ENCODE results near the gene ABCA9.

The ABCA9 gene, protein sequence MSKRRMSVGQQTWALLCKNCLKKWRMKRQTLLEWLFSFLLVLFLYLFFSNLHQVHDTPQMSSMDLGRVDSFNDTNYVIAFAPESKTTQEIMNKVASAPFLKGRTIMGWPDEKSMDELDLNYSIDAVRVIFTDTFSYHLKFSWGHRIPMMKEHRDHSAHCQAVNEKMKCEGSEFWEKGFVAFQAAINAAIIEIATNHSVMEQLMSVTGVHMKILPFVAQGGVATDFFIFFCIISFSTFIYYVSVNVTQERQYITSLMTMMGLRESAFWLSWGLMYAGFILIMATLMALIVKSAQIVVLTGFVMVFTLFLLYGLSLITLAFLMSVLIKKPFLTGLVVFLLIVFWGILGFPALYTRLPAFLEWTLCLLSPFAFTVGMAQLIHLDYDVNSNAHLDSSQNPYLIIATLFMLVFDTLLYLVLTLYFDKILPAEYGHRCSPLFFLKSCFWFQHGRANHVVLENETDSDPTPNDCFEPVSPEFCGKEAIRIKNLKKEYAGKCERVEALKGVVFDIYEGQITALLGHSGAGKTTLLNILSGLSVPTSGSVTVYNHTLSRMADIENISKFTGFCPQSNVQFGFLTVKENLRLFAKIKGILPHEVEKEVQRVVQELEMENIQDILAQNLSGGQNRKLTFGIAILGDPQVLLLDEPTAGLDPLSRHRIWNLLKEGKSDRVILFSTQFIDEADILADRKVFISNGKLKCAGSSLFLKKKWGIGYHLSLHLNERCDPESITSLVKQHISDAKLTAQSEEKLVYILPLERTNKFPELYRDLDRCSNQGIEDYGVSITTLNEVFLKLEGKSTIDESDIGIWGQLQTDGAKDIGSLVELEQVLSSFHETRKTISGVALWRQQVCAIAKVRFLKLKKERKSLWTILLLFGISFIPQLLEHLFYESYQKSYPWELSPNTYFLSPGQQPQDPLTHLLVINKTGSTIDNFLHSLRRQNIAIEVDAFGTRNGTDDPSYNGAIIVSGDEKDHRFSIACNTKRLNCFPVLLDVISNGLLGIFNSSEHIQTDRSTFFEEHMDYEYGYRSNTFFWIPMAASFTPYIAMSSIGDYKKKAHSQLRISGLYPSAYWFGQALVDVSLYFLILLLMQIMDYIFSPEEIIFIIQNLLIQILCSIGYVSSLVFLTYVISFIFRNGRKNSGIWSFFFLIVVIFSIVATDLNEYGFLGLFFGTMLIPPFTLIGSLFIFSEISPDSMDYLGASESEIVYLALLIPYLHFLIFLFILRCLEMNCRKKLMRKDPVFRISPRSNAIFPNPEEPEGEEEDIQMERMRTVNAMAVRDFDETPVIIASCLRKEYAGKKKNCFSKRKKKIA (N-terminal part only)

DNA sequence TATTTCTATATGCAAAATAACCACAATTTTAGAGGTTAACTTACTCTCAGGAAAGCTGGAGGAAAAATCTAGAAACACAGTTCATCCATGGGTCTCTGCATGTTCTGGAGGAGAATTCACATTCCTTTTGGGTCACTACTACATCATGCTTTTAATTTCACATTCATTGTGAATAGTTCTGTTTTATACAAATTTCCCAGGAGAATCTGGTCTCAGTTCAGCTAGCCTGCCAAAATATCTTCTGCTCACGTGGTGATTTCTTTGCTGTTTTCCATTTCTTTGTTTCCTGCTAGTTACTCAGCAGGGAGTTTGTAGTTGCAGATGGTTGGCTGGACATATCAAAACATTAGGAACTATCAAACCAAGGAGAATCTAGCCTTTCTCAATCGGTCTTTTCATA, at the start of gene ABCA9:
ABCA9 (minus strand) TSS at position 106 of the 400 bp plus-strand sequence. CDS start 9,801 bp downstream, outside the sequence.
- Histone ChIP-seq H3K27me3 (ENCODE audit: insufficient read depth, insufficient read length) (no peaks in the 10 kb centered on the region), H3K9me3 (ENCODE audit: insufficient read depth, low read length) (no peaks in the 10 kb centered on the region), H3K4me3 (ENCODE audit: insufficient read length, low read depth) (no peak within 1 kb of the TSS), H3K4me1 (ENCODE audit: insufficient read depth, insufficient read length) (no peaks in the 10 kb centered on the region), H3K9ac (ENCODE audit: insufficient read length, low read depth) (no peak within 1 kb of the TSS), H3K36me3 (ENCODE audit: insufficient read depth, insufficient read length, low read length) (no peaks in the 10 kb centered on the region)
- TF ChIP-seq ZNF274 (IDR thresholded peaks at IDR 0.05; ENCODE audit: low read depth, low read length) (no peak), SUZ12 (IDR thresholded peaks at IDR 0.05; ENCODE audit: extremely low read depth, insufficient read depth, insufficient read length) (no peak), YY1 (IDR thresholded peaks at IDR 0.05; ENCODE audit: insufficient read depth, insufficient read length) (no peak)
- DNase-seq (ENCODE audit: low read depth, low spot score) = no peak

DNA sequence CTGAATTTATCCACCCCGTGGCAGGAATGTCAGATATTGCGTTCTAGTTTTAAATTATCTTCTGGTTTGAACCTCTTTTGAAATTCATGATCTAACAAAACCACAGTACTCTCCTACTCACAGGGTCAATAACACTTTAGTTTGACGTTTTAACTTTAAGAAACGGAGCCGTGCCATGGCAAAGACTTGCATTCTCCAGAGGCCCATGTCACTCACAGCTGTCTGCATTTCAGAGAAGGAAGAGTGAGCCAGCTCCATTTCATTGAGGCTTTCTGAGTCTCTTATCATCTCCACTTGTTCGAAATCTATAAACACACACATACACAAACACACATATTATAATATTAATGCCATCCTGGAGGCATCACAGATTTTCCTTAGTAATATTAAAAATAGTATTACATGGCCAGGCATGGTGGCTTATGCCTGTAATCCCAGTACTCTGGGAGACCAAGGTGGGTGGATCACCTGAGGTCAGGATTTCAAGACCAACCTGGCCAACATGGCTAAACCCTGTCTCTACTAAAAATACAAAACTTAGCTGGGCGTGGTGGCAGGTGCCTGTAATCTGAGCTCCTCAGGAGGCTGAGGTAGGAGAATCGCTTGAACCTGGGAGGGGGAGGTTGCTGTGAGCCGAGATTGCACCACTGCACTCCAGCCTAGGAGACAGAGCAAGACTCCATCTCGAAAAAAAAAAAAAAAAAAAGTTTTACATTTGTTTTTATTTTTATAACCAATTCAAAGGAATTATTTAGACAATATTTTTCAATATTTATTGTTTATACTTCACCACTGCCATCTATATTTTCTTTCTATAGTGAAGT, 45.4 kb upstream of the ABCA9 start:
- Histone ChIP-seq H3K36me3 (ENCODE audit: insufficient read depth, insufficient read length, low read length) (no peaks in the 10 kb centered on the region), H3K9me3 (ENCODE audit: insufficient read depth, low read length) (no peaks in the 10 kb centered on the region), H3K9ac (ENCODE audit: insufficient read length, low read depth) (no peak overlapping the region), H3K4me3 (ENCODE audit: insufficient read length, low read depth) (no peak overlapping the region), H3K27me3 (ENCODE audit: insufficient read depth, insufficient read length) (no peaks in the 10 kb centered on the region), H3K4me1 (ENCODE audit: insufficient read depth, insufficient read length) (no peaks in the 10 kb centered on the region)
- no peak for DNase-seq (ENCODE audit: low read depth, low spot score)
- no peak for TF ChIP-seq ZNF274 (IDR thresholded peaks at IDR 0.05; ENCODE audit: low read depth, low read length)
- no peak for TF ChIP-seq YY1 (IDR thresholded peaks at IDR 0.05; ENCODE audit: insufficient read depth, insufficient read length)
- TF ChIP-seq SUZ12 (IDR thresholded peaks at IDR 0.05; ENCODE audit: extremely low read depth, insufficient read depth, insufficient read length) = no peak

DNA sequence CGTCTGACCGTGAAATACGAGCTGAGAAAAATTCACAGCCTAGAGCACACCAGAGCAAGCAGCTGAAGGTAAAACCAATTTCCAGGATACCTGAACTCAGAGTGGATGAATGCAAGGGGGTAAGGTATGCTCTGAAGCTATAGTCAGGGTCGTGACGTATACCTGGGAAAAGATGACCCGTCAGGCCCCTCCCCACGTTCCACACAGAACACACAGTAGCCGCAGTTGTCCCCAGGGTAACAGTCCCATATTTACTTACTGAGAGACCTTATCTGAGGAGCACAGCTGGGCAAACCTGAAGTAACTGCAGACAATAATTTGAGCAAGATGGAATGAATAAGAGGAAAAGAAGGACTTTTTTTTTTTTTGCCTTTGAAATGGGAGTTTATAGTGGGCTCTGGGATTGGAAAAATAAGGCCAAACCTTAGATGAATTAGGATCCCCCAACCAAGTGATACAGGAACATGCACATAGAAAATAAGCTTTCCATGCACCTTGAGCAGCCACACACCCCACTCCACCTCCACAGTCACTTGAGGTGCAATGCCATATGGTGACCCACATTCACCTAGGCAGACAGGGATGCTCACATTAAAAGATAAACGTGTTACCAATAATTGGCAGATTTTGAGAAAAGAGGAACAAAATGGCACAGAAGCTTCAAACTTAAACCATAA, 43.0 kb upstream of the ABCA9 start:
- Histone ChIP-seq H3K4me3 (ENCODE audit: insufficient read length, low read depth) (no peak overlapping the region), H3K36me3 (ENCODE audit: insufficient read depth, insufficient read length, low read length) (no peaks in the 10 kb centered on the region), H3K9ac (ENCODE audit: insufficient read length, low read depth) (no peak overlapping the region), H3K27me3 (ENCODE audit: insufficient read depth, insufficient read length) (no peaks in the 10 kb centered on the region), H3K4me1 (ENCODE audit: insufficient read depth, insufficient read length) (no peaks in the 10 kb centered on the region), H3K9me3 (ENCODE audit: insufficient read depth, low read length) (no peaks in the 10 kb centered on the region)
- TF ChIP-seq ZNF274 (IDR thresholded peaks at IDR 0.05; ENCODE audit: low read depth, low read length) = no peak
- no peak for TF ChIP-seq YY1 (IDR thresholded peaks at IDR 0.05; ENCODE audit: insufficient read depth, insufficient read length)
- TF ChIP-seq SUZ12 (IDR thresholded peaks at IDR 0.05; ENCODE audit: extremely low read depth, insufficient read depth, insufficient read length) = no peak
- DNase-seq (ENCODE audit: low read depth, low spot score) = no peak

DNA sequence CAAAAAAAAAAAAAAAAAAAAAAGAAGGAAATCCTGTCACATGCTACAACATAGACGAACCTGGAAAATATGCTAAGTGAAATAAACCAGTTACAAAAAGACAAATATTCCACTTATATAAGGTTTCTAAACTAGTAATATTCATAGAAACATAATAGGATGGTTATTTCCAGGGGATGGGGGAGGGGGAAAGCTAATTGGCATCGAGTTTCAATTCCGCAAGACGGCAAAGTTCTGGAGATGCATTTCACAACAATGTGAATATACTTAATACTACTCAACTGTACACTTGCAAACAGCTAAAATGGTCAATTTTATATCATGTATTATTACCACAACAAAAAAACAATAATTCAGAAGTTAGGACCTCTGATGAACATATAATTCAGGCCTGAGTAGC, 37.9 kb upstream of the ABCA9 start:
- no peak for TF ChIP-seq SUZ12 (IDR thresholded peaks at IDR 0.05; ENCODE audit: extremely low read depth, insufficient read depth, insufficient read length)
- Histone ChIP-seq H3K4me3 (ENCODE audit: insufficient read length, low read depth) (no peak overlapping the region), H3K9ac (ENCODE audit: insufficient read length, low read depth) (no peak overlapping the region), H3K4me1 (ENCODE audit: insufficient read depth, insufficient read length) (no peaks in the 10 kb centered on the region), H3K36me3 (ENCODE audit: insufficient read depth, insufficient read length, low read length) (no peaks in the 10 kb centered on the region), H3K9me3 (ENCODE audit: insufficient read depth, low read length) (no peaks in the 10 kb centered on the region), H3K27me3 (ENCODE audit: insufficient read depth, insufficient read length) (no peaks in the 10 kb centered on the region)
- no peak for DNase-seq (ENCODE audit: low read depth, low spot score)

DNA sequence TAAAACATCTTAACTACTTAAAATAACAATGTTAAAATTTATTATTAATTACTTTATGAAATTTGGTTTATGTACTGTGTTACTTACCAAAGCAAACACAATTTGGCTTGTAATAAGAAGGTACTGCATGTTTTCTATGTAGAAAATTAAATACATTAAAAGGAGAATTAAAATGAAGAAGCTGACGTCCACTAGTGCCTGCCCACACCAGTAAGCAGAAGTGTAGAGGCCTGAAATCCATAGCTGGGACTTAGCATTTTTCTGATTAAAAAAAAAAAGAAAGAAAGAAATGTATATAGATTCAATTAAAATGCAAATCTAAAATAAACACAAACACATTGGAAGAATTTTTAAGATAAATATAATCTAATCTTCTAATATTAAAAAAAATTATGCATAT, 35.8 kb upstream of the ABCA9 start:
- Histone ChIP-seq H3K36me3 (ENCODE audit: insufficient read depth, insufficient read length, low read length) (no peaks in the 10 kb centered on the region), H3K4me1 (ENCODE audit: insufficient read depth, insufficient read length) (no peaks in the 10 kb centered on the region), H3K9ac (ENCODE audit: insufficient read length, low read depth) (no peak overlapping the region), H3K9me3 (ENCODE audit: insufficient read depth, low read length) (no peaks in the 10 kb centered on the region), H3K27me3 (ENCODE audit: insufficient read depth, insufficient read length) (no peaks in the 10 kb centered on the region), H3K4me3 (ENCODE audit: insufficient read length, low read depth) (no peak overlapping the region)
- no peak for DNase-seq (ENCODE audit: low read depth, low spot score)
- TF ChIP-seq SUZ12 (IDR thresholded peaks at IDR 0.05; ENCODE audit: extremely low read depth, insufficient read depth, insufficient read length) = no peak
- no peak for TF ChIP-seq YY1 (IDR thresholded peaks at IDR 0.05; ENCODE audit: insufficient read depth, insufficient read length)
- TF ChIP-seq ZNF274 (IDR thresholded peaks at IDR 0.05; ENCODE audit: low read depth, low read length) = no peak

DNA sequence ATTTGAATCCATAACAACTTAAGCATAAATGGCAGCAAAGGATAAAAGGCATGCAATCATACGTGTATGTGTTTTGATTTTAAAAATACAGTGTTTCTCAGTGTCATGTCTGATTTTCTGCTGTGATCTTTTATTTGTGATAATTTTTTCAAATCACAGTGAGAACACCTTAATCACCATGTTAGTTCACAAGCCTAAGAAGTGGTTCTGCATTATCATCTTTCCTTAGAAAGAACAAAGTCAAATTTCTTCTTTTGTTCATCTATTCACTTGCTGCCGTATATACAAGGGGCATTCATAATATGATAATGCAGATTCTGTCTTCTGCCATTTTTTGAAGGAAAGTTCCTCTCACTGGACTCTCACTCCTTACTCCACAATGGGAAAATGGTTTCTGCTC, 33.3 kb upstream of the ABCA9 start:
- TF ChIP-seq SUZ12 (IDR thresholded peaks at IDR 0.05; ENCODE audit: extremely low read depth, insufficient read depth, insufficient read length) = no peak
- no peak for TF ChIP-seq ZNF274 (IDR thresholded peaks at IDR 0.05; ENCODE audit: low read depth, low read length)
- no peak for TF ChIP-seq YY1 (IDR thresholded peaks at IDR 0.05; ENCODE audit: insufficient read depth, insufficient read length)
- DNase-seq (ENCODE audit: low read depth, low spot score) = no peak
- Histone ChIP-seq H3K9me3 (ENCODE audit: insufficient read depth, low read length) (no peaks in the 10 kb centered on the region), H3K4me1 (ENCODE audit: insufficient read depth, insufficient read length) (no peaks in the 10 kb centered on the region), H3K27me3 (ENCODE audit: insufficient read depth, insufficient read length) (no peaks in the 10 kb centered on the region), H3K9ac (ENCODE audit: insufficient read length, low read depth) (no peak overlapping the region), H3K4me3 (ENCODE audit: insufficient read length, low read depth) (no peak overlapping the region), H3K36me3 (ENCODE audit: insufficient read depth, insufficient read length, low read length) (no peaks in the 10 kb centered on the region)

Data from NT2/D1 (cell line).